Articular chondrocyte of knee joint (primary cell): ENCODE results near the gene ARL11. TPM values are rescaled to one million over a fixed set of nuclear protein-coding genes. Genes with fewer than 3 reads are reported as not detected.

ENCODE experiments used
- total RNA-seq: library from RNA; depleted of rRNA; stranded (reverse); fragments of >200 nt; gene quantifications from 2 replicates; pipeline ENCODE4 v1.2.3, GENCODE V29; 2012

ARL11 gene
- total RNA-seq, result not detected in 2 replicates

GRCh38 chr13:49627831-49628652 lies at the start of gene ARL11:
Gene ARL11, plus strand, starts transcription at chr13:49628507. Its CDS starts 1,941 bp downstream, at chr13:49630448.

GRCh38 chr13:49585220-49586157 lies 42.8 kb upstream of the ARL11 start, which contains the start of gene RCBTB1:
Gene RCBTB1, minus strand, starts transcription at chr13:49585558. Its CDS starts 18,279 bp downstream, at chr13:49567279.

Other genes starting within 250 kb of the ARL11 start
- 29.9 and 32.6 TPM in 2 replicates for gene CAB39L, start 184.4 kb upstream of the ARL11 start, total RNA-seq
- 25.3 and 29.0 TPM in 2 replicates for gene SETDB2, start 184.2 kb upstream of the ARL11 start, total RNA-seq
- gene PHF11, start 132.6 kb upstream of the ARL11 start, total RNA-seq, result 35.9 and 38.5 TPM in 2 replicates
- 20.0 and 20.9 TPM in 2 replicates for gene RCBTB1, start 42.9 kb upstream of the ARL11 start, total RNA-seq
- gene EBPL, start 63.0 kb downstream of the ARL11 start, total RNA-seq, result 80.5 and 100.0 TPM in 2 replicates
- gene KPNA3, start 164.2 kb downstream of the ARL11 start, total RNA-seq, result 48.2 and 51.5 TPM in 2 replicates